Spleen (tissue), 7 donors: Measurements from ENCODE around the gene NLGN3.

Source experiments
- POLR2A ChIP-seq, 3 donors: fragments of 450-650 bp; IDR thresholded peaks; one replicate each; pipeline ENCODE4 v1.5.1; 2017; ENCODE audit warnings: antibody characterized with exemption in 3 of 3, mild to moderate bottlenecking in 1 of 3
- POLR2AphosphoS5 ChIP-seq, 3 donors: sonication (generic); formaldehyde crosslinking; IDR thresholded peaks; one replicate each; pipeline ENCODE4 v1.5.1; 2017; ENCODE audit warnings: antibody characterized with exemption in 3 of 3
- TF ChIP-seq, protein P1 (sequence below), 11 experiments: fragments of 200-600 bp in 7 of 11; fragments of 450-650 bp in 4 of 11; sonication (generic) in 4 of 11; IDR thresholded peaks in 8 of 11; conservative IDR thresholded peaks in 3 of 11; 1 replicate in 7 of 11; 2 replicates in 4 of 11; pipeline versions ENCODE4 v1.4.0 to v1.8.0; 2016 to 2021; ENCODE audit warnings: antibody characterized with exemption in 11 of 11, inconsistent platforms in 4 of 11, mild to moderate bottlenecking in 1 of 11
- donor health status: DM: no; HTN: no; CAD: no; lungs with moderate emphysema.
- donor health status: DM: no; HTN: no; CAD: no.
- donor health status: DM: no; HTN: no; CAD: no.

DNA sequence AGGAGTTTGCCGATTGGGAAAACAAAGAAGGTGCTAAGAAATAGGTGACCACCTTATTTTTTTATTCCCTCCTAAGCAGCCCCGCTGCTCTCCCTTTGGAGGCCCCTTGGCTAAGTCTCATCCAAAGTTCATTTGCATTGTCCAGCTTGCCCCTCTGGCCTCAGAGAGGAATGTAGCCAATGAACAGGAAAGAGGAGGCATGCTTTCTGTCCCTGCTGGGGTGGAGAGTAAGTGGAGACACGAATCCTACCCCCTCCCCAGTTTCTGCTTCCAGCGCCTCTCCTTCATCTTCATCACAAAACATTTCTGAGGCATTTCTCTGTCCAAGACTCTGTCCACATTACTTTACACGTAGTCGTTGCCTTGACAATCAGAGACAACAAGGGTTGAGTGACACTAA is 38.7 kb downstream of the NLGN3 start:
- TF ChIP-seq, protein P1, sequence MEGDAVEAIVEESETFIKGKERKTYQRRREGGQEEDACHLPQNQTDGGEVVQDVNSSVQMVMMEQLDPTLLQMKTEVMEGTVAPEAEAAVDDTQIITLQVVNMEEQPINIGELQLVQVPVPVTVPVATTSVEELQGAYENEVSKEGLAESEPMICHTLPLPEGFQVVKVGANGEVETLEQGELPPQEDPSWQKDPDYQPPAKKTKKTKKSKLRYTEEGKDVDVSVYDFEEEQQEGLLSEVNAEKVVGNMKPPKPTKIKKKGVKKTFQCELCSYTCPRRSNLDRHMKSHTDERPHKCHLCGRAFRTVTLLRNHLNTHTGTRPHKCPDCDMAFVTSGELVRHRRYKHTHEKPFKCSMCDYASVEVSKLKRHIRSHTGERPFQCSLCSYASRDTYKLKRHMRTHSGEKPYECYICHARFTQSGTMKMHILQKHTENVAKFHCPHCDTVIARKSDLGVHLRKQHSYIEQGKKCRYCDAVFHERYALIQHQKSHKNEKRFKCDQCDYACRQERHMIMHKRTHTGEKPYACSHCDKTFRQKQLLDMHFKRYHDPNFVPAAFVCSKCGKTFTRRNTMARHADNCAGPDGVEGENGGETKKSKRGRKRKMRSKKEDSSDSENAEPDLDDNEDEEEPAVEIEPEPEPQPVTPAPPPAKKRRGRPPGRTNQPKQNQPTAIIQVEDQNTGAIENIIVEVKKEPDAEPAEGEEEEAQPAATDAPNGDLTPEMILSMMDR (IDR thresholded peaks at IDR 0.05 in 8 of 11, conservative IDR thresholded peaks at IDR 0.05 in 3 of 11), result no peak
- no peak for TF ChIP-seq POLR2AphosphoS5 (IDR thresholded peaks at IDR 0.05)
- TF ChIP-seq POLR2A (IDR thresholded peaks at IDR 0.05), result no peak
